ENCODE results near the gene ZFHX3.

The ZFHX3 gene

DNA sequence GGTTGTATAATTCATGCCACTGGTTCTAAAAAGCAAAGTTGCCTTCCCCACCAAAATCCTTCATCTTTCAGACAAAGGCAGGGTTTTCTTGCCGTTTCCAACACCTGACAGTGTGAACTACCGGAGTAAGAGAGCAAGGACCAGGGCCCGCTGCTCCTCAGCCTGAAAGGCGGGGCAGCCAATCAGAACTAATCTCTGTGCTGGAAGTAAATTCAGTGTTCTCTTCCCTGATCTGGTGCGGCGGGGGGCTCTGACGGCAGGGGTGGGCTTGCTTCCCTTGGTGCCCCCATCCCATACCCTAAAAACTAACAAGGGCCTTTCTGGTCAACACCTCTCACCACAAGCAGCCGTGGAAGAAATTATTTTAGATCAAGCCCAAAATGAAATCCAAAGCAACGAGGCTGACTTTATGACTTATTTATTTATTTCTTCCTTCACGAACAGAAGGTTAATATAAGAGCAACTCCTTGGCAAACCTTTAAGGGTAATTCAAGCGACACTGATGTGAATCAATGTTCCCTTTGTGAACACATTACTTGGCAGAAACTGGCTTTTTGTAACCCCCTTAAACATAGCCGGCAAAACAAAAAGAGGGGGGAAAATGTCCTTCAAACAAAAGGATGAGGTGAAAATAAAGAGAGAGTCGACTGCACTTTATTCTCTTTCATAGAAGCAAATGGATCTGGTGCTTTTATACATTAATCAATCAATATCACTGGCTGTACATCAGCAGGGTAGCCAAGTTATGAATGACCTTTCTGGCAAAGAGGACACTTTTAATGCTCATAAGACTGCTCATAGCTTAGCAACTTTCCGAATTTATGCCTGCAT is 189.9 kb downstream of the ZFHX3 start:
- in situ Hi-C loops (cut with MboI; ENCODE audit: low sequenced_read_pairs): no loop called here

DNA sequence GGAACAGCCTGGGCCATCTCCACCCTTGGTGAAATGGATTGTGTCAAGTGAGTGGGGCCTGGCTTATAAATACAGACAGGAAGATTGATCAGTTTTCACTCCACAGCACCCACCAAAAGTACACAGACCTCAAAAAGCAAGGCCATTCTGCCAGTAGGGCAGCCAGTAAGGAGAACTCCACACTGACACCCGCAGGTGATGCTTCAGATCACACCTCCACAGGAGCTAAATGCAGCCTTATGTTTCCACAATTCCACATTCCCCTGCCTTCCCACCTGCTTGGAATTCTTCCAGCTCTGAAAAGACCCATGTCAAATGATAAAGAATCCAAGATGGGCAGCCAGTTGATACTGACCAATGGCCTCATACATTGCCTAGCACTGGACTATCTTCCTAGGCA is 191.1 kb downstream of the ZFHX3 start:
- in situ Hi-C loops (cut with MboI; ENCODE audit: low sequenced_read_pairs): no loop called here

DNA sequence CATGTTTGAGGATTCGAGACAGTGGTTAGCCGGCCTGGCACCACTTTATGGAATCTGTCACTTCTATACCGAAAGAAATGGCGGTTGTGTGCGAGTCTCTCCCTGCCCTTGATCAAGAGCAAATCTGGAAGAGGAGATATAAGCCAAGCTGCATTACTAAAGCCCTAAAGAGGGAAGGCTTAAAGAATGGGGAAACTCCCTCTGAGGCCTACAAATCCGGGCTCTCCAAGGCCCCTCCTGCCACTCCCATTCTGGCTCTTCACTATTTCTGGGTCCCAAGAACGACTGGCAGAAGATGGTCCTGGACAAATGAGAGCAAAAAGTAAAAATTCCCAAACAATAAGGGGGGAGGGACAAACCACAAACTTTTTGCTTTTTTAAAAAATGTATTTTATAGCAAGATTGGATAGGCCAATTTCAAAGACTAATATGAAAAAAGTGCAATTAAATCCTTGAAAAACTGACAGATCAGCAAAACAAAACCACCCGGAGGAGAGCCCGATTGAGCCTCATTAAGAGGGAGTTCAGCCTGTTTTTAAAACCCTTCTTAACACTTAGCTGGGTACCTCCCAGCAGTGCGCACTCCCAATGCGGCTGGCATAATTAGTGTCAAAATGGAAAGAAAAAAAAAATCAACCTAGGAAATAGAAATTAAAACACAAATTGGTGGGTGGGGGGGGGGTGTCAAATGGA is 193.5 kb downstream of the ZFHX3 start:
- in situ Hi-C loops (cut with MboI; ENCODE audit: low sequenced_read_pairs): no loop called here

DNA sequence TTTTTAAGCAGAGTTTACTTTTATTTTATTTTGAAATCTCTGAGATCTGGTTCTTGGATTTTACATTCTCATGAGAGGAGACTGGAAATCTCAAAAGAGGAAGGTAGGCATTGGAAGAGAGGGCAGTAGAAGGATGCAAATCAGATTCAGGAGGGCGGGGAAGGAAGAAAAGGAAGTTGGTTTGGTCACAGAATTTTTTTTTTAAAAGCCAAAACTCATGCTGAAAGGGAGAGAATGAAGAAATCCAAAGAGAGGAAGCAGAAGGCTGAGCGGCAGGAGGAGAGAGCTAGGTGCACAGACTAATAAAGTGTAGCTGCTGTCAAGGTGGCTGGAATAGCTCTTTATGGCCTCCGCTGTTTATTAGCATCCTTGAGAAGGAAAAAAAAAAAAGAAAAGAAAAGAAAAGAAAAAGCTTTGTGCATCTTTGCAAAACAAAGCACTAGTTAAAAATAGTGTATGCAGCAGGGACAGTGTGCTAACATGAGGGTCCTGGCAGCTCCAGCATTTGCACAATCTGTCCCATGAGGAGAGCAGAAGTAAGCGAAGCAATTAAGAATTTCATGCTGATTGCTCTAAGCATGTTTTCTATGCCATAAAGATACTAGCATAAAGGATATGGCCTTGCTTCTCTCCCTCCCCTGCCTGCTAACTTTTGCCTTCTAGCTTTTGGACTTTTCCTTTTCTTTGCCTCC is 194.2 kb downstream of the ZFHX3 start:
- in situ Hi-C loops (cut with MboI; ENCODE audit: low sequenced_read_pairs): no loop called here

DNA sequence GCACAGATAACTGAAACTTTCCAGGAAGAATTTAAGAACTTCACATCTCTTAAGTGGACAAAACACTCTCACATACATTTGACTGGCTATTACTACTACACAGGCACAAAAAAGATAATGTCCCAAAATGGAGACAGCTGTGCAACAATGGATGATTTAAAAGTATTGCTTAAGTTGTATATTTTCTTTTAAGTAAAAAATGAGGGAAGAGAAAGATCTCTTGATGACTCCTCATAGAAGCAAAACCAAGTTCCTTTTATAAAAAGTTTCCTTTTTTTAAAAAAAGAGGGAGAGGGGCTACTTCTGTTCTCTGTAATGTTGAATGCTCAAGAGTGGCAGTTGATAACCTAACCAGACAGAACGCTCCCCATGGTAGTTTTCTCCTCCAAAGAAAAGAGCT is 195.5 kb downstream of the ZFHX3 start:
- in situ Hi-C loops (cut with MboI; ENCODE audit: low sequenced_read_pairs): no loop called here

DNA sequence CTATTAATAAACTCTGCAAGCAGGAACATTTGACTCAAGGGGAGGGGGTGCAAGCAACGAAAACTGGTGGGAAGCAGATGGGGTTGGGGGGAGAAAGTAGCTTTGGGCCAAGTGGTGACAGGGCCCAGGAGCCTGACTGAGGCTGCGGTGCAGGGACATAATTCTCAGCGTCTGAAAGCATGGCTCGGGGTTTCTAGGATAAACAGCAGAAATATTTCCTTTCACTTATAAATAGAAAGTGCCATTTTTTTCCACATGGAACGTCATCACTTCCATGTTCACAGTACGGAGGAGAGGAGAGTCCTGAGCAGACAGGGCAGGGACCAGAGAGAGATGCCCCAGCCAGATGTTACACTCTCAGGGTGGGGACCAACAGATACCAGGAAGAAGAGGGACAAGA is 197.1 kb downstream of the ZFHX3 start:
- in situ Hi-C loops (cut with MboI; ENCODE audit: low sequenced_read_pairs): no loop called here

DNA sequence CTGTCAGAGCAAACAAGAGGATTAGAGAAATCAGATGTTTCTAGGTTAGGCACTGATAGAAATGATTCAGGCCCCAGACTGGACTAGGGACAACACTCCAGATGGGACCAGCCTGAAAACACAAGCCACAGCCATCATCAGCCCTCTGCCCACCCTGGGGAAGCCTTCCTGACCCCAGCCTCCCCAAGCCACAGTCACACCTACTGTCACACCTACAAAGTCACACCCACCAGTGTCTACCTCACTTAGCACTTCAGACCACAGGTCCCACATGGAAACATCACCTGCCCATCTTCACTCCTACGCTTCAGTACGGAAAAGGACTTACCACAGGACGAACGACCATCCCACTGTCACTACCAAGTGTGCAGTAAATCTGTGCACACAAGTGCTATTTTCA is 197.9 kb downstream of the ZFHX3 start:
- in situ Hi-C loops (cut with MboI; ENCODE audit: low sequenced_read_pairs): no loop called here

DNA sequence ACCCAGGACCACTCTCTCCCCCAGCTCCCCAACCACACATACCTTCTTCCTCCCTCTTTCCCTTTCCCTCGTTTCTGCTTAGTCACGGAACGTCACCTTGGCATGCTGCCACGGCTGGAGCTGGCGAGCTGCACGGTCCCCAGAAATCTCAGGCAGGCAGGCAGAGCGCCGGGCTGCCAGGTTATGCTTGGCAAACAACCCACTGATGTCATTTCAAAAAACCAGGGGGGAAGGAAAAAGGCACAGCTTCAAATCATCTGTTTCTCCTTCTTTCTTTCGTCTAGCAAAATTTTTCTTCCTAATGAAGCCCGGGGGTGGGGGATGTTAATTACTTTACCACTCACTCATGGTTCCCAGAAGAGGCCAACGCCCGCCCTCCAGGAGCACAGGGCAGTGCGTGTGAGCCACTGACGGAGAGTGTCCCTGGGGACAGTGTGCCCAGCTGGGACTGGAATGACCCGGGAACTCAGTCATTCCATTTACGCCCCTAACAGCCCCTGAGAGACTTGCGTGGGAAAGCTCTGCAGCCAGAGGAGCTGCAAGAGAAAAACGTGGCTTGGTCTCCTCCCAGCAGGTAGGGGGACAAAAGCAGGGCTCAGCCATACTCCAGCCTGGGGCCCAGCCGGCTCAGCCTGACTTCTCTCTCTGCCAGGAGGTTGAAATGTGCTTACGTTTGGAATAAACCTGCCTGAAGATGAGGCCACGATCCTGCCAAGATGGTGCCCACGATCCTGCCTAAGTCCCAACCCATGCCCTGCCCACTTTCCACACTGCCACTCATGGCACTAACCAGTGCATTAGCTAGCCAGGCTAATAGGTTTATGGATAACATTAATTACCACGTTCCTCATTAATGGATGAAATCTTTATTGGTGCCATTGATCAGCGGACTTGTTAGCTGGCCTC is 198.9 kb downstream of the ZFHX3 start:
- in situ Hi-C loops (cut with MboI; ENCODE audit: low sequenced_read_pairs): loop anchor here (25.0 kb wide), 1 partner anchor 338 kb away; no protein-coding TSS in a partner anchor

DNA sequence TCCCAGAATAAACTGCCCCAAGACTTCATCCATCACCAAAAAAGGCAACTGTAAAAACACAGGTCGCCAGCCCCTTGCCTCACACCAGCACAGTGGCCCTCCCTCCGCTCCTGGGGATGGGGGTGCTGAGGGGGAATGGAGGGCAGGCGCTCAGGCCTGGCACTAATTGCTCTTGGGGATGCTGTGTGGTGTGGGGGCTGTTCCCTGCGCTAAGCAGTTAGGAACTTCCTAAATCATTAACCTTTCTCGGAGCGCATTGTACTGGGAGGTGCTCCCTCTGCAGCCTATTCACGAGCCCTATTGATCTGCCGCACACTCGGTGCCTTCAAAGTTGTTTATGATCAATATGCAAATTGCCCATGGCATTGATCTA is 199.9 kb downstream of the ZFHX3 start:
- in situ Hi-C loops (cut with MboI; ENCODE audit: low sequenced_read_pairs): loop anchor here (25.0 kb wide), 1 partner anchor 339 kb away; no protein-coding TSS in a partner anchor

DNA sequence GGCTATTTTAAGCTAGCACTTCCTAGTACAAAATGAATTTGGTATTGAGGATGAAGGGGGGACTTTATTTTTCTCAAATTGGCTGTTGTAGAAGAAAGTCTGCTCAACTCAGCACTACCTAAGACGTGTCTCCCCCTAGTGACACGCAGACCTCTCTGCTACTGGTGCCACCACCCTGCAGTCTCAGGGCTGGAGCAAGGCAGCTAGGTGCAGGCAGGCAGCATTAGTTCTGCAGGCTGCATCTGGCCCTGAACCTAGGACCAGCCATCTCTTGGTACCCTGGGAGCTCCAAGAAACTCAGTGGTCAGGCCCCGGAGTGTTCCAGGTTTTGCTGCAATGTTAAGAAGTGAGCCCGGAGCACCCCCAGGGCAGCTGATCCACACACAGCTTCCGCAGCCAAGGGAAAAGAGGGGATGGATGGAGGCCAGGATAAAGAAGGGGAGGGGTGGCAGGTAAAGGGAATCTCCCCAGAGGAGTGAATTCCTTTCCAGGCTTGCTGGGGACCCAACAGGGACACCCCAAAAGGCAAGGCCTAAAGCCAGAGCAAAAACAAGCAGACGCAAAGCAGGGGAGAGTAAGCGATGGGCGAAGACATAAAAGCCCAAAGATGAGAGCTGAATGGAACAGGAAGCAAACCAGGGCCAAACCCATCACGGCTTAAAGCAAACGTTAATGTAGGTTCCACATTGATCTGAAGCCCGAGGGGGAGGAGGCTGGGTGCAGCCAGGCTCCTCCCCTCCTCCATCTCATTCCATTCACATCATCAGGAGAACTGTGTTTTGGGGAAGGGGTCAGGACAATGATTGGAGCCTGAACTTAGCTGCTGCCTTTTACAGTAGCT is 200.5 kb downstream of the ZFHX3 start:
- in situ Hi-C loops (cut with MboI; ENCODE audit: low sequenced_read_pairs): loop anchor here (25.0 kb wide), 1 partner anchor 340 kb away; no protein-coding TSS in a partner anchor

DNA sequence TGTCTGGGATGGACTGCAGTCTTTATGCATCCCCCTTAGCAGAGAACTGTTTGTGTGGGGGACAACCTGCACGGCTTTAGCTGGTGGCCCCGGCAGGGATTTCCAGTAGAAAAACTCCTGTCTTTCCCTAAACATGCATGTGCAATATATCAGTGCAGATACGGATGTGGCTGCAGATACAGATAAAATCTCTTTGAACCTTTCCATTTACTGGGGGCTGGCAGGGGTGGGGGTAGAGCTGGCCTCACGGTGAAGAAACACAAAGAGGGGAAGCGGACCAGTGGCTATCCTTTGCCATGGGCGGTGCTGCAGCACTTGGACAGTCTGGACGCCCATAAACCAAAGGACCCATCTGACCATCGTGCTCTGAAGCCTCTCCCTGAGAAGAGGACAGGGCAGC is 201.3 kb downstream of the ZFHX3 start:
- in situ Hi-C loops (cut with MboI; ENCODE audit: low sequenced_read_pairs): loop anchor here (25.0 kb wide), 1 partner anchor 341 kb away; no protein-coding TSS in a partner anchor

DNA sequence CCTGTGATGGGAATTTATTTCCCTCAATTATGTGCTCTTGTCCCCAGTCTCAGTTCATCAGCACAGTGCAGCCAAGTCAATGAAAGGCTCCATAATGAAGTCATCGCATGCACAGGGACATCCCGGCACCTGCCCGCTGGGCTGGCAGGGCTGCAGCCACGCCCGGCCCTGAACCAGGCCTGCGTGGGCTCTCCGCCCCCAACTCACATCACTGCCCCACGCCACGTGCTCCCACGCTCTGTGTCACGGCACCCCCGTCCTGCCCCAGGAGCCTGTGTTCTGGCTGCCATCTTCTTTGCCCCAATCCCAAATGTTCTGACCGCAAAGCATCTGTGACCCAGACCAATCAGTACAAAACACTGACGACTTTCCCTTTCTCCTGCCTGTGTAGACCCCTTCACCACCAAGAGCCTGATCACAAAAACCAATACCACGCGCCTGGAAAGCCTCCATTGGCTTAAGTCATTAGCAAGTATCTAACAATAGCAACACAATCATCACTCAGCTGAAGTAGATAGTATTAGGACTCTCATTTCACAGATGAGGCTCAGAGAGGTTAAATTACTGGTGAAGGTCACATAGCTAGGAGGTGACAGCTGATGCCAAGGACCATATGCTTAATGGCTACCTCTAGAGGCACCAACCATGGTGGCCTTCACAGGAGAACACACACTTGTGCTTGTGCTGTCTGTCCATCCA is 202.5 kb downstream of the ZFHX3 start:
- in situ Hi-C loops (cut with MboI; ENCODE audit: low sequenced_read_pairs): loop anchor here (25.0 kb wide), 1 partner anchor 342 kb away; no protein-coding TSS in a partner anchor

DNA sequence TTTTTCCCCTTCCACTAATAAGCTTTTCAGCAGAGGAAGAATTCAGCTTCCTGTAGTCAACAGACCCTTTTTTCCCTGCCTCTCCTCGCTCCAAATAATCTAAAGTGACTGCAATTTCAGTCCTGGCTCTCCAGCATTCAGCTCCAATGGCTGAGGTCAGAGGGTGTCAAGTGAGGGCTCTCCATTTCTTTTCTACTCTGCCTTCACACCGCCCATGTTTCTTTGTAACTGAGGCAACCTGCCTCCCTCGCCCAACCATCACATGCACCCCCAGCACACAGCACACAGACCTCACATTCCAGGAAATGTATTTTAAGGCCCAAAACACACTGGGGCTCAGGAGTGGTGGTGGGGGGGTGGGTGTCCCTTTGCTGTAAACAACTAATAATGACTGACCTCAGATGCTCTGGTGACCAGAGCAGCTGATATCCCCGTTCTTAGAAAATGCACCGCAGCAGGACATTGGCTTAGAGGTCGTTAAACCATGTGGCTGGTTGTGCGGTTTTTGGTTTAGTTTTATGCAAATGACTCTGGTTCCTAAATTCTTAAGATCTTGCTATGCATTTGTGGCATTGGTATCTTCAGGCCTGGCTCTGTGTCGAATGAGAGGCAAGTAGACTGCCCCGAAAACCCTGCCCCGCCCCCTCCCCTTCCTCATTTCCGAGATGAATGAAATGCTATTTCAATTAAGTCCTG is 203.6 kb downstream of the ZFHX3 start:
- in situ Hi-C loops (cut with MboI; ENCODE audit: low sequenced_read_pairs): loop anchor here (25.0 kb wide), 1 partner anchor 343 kb away; no protein-coding TSS in a partner anchor

DNA sequence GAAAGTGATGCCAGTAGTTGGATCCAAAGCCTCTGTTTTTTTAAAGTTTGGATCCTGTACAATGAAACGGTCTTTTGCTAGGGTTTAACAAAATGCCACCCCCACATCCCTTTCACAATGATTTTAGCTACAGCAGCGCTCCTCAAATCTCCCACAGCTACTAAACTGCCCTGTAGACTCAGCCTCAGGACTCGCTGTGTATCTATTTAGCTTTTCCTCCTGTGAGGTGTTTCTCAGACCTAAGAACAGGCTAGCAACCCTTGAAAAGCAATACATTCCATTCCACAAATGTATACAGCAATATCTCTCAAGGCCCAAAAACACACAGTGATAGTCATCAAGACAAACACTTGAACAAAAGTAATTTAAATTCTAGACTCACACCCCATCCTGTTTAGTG is 206.4 kb downstream of the ZFHX3 start:
- in situ Hi-C loops (cut with MboI; ENCODE audit: low sequenced_read_pairs): loop anchor here (25.0 kb wide), 1 partner anchor 346 kb away; no protein-coding TSS in a partner anchor

DNA sequence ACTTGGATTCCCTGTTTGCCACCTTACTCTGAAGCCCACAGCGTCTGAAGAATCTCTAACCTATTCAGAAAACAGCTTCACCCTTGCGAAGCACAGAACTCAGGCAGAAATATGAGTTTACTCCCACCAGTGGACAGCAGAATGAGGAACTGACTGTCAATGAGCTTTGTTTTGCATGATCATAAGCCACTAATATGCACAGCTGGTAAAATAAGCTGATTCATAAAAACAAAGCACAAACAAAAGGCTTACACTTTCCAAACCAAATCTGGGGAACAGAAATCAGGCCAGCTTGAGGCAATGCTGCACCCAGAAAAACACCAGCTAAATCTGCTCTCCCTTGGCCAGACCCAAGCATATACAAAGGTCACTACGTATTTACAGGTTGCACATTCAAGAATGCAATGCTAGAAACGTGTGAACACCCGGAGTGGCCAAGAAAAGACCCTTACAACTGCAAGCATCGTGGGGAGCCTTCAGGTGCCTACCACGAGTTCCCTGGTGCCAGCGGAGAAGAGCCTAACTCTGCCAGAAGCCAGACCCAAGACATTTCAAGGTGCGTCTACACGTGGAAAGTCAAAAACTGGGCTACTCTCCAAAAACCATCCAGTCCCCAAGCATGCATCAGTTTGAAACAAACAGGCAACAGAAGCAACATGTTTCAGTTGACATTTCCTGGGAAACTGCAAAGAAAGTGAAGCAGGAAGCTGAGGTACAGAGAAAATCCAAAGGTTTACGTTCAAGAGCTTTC is 207.1 kb downstream of the ZFHX3 start:
- in situ Hi-C loops (cut with MboI; ENCODE audit: low sequenced_read_pairs): loop anchor here (25.0 kb wide), 1 partner anchor 346 kb away; no protein-coding TSS in a partner anchor

DNA sequence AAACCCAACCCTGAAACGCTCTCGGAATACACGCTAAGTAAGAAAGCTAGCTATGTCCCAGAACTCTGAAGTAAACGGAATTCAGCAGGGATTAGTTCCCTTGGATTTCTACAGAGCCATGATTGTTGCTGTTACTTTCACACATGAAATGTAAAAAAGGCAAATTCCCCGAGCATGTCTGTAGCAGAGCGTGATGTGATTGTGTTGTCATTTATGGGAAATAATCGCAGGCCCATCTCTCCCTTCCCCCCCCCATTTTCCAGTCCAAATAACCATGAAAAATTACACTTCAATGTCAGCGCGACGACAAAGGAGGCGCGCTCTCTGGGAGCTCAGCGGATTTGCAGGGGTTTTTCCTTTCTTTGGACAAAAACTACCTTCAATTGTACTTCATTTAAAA is 209.0 kb downstream of the ZFHX3 start:
- in situ Hi-C loops (cut with MboI; ENCODE audit: low sequenced_read_pairs): loop anchor here (25.0 kb wide), 1 partner anchor 348 kb away; no protein-coding TSS in a partner anchor

DNA sequence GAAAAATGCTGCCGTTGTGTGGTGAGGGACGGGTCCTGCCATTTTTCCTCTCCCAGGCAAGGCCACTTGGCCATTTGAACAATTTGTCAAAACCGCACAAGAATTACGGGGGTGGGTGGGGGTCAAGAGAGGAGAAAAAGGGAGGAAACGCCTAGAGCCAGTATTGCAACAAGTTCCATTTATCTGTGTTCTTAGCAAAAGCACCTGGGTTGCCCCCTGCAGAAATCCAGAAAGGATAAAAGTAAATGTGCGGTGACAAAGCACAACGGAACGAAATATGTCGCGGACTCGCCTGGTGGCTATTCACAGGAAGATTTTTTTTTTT is 209.4 kb downstream of the ZFHX3 start:
- in situ Hi-C loops (cut with MboI; ENCODE audit: low sequenced_read_pairs): loop anchor here (25.0 kb wide), 1 partner anchor 349 kb away; no protein-coding TSS in a partner anchor
